GM21576 (cell line): ENCODE data around the gene MATCAP1.

Experiments used
- ATAC-seq: cut with Tn5 transposase; IDR thresholded peaks from one replicate; pipeline ENCODE4 v1.9.1; 2021; ENCODE audit warnings: mild to moderate bottlenecking, moderate library complexity; ENCODE audit not compliant: unreplicated experiment

Gene MATCAP1

DNA sequence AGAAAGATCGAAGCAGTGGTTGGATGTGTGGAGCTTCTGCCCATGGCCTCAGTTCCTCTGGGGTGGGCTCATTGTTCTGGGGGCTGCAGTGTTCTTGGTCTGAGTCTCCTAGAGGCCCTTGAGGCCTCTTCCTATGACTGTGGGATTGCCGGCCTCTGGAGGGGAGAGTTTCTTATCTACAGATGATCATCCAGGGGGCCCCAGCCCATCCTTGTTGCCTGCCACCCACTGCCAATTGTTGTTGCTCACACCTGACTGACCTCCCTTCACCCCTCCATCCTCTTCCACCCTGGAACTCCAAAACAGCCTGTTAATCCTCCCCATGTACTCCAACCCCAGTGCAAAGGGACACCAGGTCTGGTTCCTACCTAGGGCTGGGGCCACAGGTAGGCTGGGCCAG lies 38.8 kb downstream of the MATCAP1 start:
- no peak for ATAC-seq

DNA sequence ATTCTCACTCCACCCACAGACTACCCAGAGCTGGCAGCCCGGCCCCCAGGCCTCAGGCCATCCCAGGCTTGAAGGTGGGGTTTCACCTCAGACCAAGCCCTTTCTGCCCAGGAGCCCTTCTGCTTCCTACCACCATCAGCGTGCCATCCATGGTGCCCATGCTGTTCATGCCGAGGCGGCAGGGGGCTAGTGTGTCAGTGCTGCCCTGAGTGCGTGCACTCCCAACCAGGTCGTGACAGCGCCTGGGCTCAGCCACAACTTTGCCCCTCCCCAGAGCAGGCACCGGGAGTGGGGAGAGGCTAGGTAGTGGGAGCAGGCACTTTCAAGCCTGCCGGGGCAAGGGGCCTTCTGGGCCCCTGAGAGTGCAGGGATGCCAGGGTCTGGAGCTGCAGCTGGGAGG lies 41.4 kb downstream of the MATCAP1 start:
- ATAC-seq, result no peak

DNA sequence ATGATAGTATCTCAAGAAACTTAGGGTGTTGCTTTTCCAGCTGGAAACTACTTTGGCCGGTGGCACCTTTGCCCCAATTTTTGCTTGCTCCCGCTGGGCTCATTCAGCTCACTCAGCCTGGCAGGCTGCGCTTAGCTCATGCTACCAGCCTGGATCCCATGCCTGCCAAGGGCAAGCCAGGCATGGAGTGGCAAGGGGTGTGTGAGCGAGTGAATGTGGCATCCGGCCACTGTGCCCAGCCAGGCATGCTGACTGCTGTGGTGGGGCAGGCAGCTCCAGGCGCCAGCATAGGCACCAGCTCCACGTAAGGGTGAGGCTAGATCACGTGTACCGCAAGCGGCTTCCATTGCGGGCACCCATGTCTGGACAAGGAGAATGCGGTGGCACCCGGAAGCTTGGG lies 42.4 kb downstream of the MATCAP1 start:
- ATAC-seq, result no peak

DNA sequence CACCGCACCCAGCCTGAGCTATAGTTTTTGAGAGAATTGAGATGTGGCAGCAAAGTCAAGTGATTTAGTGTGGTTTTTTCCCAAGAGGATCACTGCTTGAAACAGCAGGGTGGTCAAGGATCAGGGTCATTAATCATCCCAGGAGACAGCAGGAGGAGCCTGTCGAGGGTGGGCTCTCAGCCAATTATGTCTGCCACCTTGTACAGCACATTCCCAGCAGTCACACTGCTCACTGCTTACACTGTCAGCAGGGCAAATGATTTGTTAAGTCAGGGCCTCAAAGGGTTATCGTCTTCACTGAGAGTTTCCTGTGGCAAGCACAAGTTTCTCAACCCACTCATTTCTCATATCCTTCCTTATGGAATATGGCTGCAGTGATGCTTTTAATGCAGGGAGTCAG lies 46.2 kb downstream of the MATCAP1 start:
- ATAC-seq, result no peak

DNA sequence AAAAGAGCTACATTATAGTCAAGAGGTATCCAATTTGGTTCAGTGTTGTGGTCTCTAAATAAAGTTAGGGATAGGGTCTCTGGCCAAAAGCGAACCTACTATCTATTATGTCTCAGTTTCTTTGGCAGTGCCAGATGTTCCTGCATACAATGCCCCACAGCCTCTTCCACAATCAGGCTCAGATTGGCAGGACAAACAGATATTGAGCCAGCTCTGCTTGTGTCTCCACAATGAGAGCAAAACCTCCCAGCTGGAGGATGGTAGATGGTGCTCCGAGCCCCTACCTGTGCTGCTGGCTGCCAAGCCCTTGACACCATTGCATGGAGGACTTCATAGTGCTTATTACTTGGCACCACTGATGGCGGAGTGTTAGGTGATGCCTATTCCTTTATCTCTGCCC lies 54.3 kb downstream of the MATCAP1 start:
- no peak for ATAC-seq

DNA sequence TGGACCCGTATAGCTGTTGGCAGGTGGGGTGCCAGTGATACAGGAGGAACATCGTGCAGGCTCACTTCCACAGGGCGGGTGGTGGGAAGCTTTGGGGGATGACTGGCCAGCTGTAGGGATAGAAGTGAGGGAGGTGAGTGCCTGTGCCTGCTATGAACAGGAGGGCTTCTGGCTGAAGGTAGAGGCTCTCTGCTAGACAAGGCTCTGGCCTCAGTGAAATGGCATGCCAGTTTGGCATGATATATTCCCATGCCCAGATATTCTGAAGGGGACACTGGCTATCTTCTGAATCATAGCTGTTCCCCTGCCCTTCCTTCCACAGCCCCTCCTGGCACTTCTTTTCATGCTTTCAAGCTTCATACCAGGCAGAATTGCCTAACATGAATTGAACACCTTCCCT lies 54.9 kb downstream of the MATCAP1 start:
- ATAC-seq, result no peak

DNA sequence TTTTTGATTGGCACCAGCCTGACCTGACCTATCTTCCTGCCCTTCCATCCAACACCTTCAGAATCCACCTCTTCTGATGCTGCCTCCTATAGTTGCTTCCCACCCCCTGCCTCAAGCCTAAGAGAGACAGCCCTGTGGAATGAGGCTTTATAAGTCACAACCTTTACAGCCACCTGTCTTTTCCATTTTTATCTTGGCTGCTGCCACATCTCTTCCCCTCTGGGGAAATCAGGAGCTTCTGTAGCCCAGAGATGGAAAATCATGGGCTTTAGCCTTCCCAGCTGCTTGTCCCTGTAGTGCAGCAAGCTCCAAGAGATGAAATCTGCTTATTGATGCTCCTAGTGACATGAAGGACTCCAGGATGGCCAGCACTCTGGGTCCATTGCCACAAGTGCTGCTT lies 55.3 kb downstream of the MATCAP1 start:
- ATAC-seq, result no peak
